Epithelial cell of esophagus (primary cell): ENCODE results near the gene SMIM7.
A peak's percentile ranks its signal among the peaks of the same experiment; 100 is the strongest.

Experiments
- DNase-seq: peaks from one replicate; pipeline ENCODE4 v3.0.0; 2010; ENCODE audit warnings: low read depth
- H3K4me3 ChIP-seq: 2 replicates; pipeline ENCODE4 v1.5.1; 2011; ENCODE audit warnings: mild to moderate bottlenecking, low read length, control low read depth
- CTCF ChIP-seq: IDR thresholded peaks from 2 replicates; pipeline ENCODE4 v1.5.1; 2011; ENCODE audit warnings: low read depth, mild to moderate bottlenecking, low read length, control low read depth, inconsistent platforms; ENCODE audit not compliant: insufficient read depth; ENCODE audit errors: missing control alignments

The SMIM7 gene

GRCh38 chr19:16641695-16642094, 18.2 kb downstream of the SMIM7 start:
- no peak for TF ChIP-seq CTCF
- no peak for DNase-seq
- no peak overlapping the region for H3K4me3 ChIP-seq

GRCh38 chr19:16640951-16641350, 19.0 kb downstream of the SMIM7 start:
- no peak for TF ChIP-seq CTCF
- DNase-seq = no peak

GRCh38 chr19:16638666-16639065, 21.3 kb downstream of the SMIM7 start:
- no peak for TF ChIP-seq CTCF
- no peak overlapping the region for H3K4me3 ChIP-seq
- no peak for DNase-seq

More at GRCh38 chr19:16640951-16641350, 19.0 kb downstream of the SMIM7 start:
- H3K4me3 ChIP-seq = no peak overlapping the region

GRCh38 chr19:16637535-16637934, 22.4 kb downstream of the SMIM7 start:
- no peak overlapping the region for H3K4me3 ChIP-seq
- no peak for DNase-seq
- no peak for TF ChIP-seq CTCF

GRCh38 chr19:16631465-16631864, 28.5 kb downstream of the SMIM7 start:
- DNase-seq = no peak
- TF ChIP-seq CTCF = no peak
- H3K4me3 ChIP-seq = no peak overlapping the region

- TF ChIP-seq CTCF = no peak
- DNase-seq = peak; percentile 11
- H3K4me3 ChIP-seq = peak overlapping the region; percentile 77
These were observed 30.8 kb downstream of the SMIM7 start for GRCh38 chr19:16628984-16629691.
